GM19397 (cell line): Measurements from ENCODE around the gene MEIS1.
"Not testable (repeated sequence)": the region's sequence is repeated elsewhere in the genome, so short reads cannot be mapped to it uniquely, and the experiment has no call there.

Source experiments
- ATAC-seq: cut with Tn5 transposase; IDR thresholded peaks from one replicate; pipeline ENCODE4 v1.9.1; 2021; ENCODE audit warnings: mild to moderate bottlenecking, moderate library complexity; ENCODE audit not compliant: unreplicated experiment

MEIS1 gene

GRCh38 chr2:66464930-66465637 is 30.2 kb downstream of the MEIS1 start:
- ATAC-seq, result no peak

GRCh38 chr2:66466433-66466832 is 31.5 kb downstream of the MEIS1 start:
- ATAC-seq, result no peak

- ATAC-seq, result no peak
Observed at GRCh38 chr2:66467718-66468117, 32.8 kb downstream of the MEIS1 start.

- ATAC-seq, result no peak
Observed at GRCh38 chr2:66469214-66469902, 34.4 kb downstream of the MEIS1 start.

GRCh38 chr2:66470199-66470598 is 35.3 kb downstream of the MEIS1 start:
- ATAC-seq, result no peak

GRCh38 chr2:66472225-66472843 is 37.4 kb downstream of the MEIS1 start:
- no peak for ATAC-seq

GRCh38 chr2:66477135-66477842 is 42.4 kb downstream of the MEIS1 start:
- ATAC-seq, result no peak

- ATAC-seq, result no peak
Observed at GRCh38 chr2:66478299-66478698, 43.4 kb downstream of the MEIS1 start.

- ATAC-seq, result no peak
Observed at GRCh38 chr2:66478731-66479316, 43.9 kb downstream of the MEIS1 start.

GRCh38 chr2:66481100-66481549 is 46.2 kb downstream of the MEIS1 start:
- ATAC-seq, result no peak

- ATAC-seq, result not testable (repeated sequence)
Observed at GRCh38 chr2:66485252-66485651, 50.3 kb downstream of the MEIS1 start.

GRCh38 chr2:66488946-66489345 is 54.0 kb downstream of the MEIS1 start:
- no peak for ATAC-seq

- ATAC-seq, result no peak
Observed at GRCh38 chr2:66489436-66489835, 54.5 kb downstream of the MEIS1 start.

GRCh38 chr2:66490588-66491001 is 55.7 kb downstream of the MEIS1 start:
- no peak for ATAC-seq

- ATAC-seq, result no peak
Observed at GRCh38 chr2:66494708-66495107, 59.8 kb downstream of the MEIS1 start.

- ATAC-seq, result no peak
Observed at GRCh38 chr2:66495788-66496640, 61.1 kb downstream of the MEIS1 start.

GRCh38 chr2:66496670-66497420 is 61.9 kb downstream of the MEIS1 start:
- ATAC-seq, result no peak

- no peak for ATAC-seq
Observed at GRCh38 chr2:66497431-66498288, 62.7 kb downstream of the MEIS1 start.
